Dendritic cell treated with granulocyte-macrophage colony-stimulating factor and Interleukin-4, amounts not matched to agents 40 ng/mL and 50 ng/mL, for 4 days (primary cell): Measurements from ENCODE around the gene DRP2.
"Not testable (repeated sequence)": the region's sequence is repeated elsewhere in the genome, so short reads cannot be mapped to it uniquely, and the experiment has no call there.

Source experiments
- H3K27ac Mint-ChIP-seq: one replicate; pipeline ENCODE4 v1.8.0; 2022; ENCODE audit warnings: mild to moderate bottlenecking, mixed read lengths
- H3K27me3 Mint-ChIP-seq: one replicate; pipeline ENCODE4 v1.8.0; 2022; ENCODE audit warnings: mild to moderate bottlenecking, mixed read lengths
- H3K36me3 Mint-ChIP-seq: one replicate; pipeline ENCODE4 v1.8.0; 2022; ENCODE audit warnings: low read depth, mixed read lengths
- H3K4me1 Mint-ChIP-seq: one replicate; pipeline ENCODE4 v1.8.0; 2022; ENCODE audit warnings: low read depth, mixed read lengths
- H3K4me3 Mint-ChIP-seq: one replicate; pipeline ENCODE4 v1.8.0; 2022; ENCODE audit warnings: mild to moderate bottlenecking, moderate library complexity, mixed read lengths
- H3K9me3 Mint-ChIP-seq: one replicate; pipeline ENCODE4 v1.8.0; 2022; ENCODE audit warnings: mixed read lengths
- intact Hi-C: fragments of 100-400 bp; cut with micrococcal nuclease; formaldehyde crosslinking; loops from one replicate; pipeline ENCODE4 v1.15.0; 2022

DRP2 gene, protein sequence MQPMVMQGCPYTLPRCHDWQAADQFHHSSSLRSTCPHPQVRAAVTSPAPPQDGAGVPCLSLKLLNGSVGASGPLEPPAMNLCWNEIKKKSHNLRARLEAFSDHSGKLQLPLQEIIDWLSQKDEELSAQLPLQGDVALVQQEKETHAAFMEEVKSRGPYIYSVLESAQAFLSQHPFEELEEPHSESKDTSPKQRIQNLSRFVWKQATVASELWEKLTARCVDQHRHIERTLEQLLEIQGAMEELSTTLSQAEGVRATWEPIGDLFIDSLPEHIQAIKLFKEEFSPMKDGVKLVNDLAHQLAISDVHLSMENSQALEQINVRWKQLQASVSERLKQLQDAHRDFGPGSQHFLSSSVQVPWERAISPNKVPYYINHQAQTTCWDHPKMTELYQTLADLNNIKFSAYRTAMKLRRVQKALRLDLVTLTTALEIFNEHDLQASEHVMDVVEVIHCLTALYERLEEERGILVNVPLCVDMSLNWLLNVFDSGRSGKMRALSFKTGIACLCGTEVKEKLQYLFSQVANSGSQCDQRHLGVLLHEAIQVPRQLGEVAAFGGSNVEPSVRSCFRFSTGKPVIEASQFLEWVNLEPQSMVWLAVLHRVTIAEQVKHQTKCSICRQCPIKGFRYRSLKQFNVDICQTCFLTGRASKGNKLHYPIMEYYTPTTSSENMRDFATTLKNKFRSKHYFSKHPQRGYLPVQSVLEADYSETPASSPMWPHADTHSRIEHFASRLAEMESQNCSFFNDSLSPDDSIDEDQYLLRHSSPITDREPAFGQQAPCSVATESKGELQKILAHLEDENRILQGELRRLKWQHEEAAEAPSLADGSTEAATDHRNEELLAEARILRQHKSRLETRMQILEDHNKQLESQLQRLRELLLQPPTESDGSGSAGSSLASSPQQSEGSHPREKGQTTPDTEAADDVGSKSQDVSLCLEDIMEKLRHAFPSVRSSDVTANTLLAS

DNA sequence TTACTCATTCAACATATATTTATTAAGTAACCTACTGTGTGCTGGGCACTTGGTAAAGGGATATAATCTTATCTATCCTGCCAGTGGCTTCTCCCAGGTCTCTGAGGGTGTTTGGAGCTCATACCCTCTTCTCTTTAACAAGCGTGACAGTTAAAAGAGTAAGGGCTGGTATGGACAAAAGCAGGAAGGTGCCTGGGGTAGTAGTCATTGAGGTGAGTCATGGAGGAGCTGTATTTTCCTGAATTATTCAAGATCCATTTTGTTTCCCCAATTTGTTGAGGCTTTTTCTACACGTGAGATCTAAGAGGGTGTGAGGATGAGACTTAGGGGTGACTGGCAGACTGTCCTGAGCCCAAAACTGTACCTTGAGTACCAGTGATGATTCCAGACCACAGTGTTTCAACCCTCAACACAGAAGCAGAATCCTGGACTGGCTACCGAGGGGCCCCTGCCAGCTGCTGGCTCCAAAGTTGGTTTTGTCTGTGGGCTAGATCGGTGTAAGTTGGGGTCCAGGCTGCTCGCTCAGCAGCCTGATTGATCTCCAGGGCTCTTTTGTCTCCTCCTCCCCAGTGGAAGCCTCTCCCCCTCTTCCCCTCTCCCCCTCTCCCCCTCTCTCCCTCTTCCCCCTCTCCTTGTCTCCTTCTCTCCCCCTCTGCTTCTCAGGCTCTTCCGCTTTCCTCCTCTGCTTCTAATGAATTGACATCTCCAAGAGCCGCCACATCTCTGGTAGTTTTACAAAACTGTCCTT, at the start of gene DRP2:
DRP2 (plus strand) TSS at position 671 of the 748 bp plus-strand sequence. CDS start 11,862 bp downstream, outside the sequence.
- H3K4me3 Mint-ChIP-seq = no peak within 1 kb of the TSS
- H3K27me3 Mint-ChIP-seq = peaks cover 6% of the 10 kb centered on the region
- H3K4me1 Mint-ChIP-seq = no peaks in the 10 kb centered on the region
- no peaks in the 10 kb centered on the region for H3K9me3 Mint-ChIP-seq
- H3K36me3 Mint-ChIP-seq = no peaks in the 10 kb centered on the region
- no peak within 1 kb of the TSS for H3K27ac Mint-ChIP-seq
- intact Hi-C loops = no loop called here

DNA sequence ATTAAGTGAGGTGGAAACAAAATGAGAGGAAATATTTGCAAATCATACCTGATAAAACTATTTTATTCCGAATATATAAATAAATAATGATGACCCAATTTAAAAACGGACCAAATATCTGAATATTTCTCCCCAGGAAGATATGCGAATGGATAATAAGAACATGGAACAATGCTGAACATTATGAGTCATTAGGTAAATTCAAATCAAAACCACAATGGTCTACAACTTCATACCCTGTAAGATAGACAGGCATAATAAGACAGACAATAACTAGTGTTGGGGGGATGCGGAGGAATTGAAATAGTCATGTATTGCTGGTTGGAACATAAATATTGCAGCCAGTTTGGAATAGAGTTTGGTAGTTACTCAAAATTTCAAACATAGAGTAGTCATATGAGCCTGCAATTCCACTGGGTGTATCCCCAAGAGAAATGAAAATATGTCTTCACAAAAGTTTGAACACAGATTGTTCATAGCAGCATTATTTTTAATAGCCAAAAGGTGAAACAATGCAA, 47.6 kb upstream of the DRP2 start:
- no peaks in the 10 kb centered on the region for H3K27me3 Mint-ChIP-seq
- H3K36me3 Mint-ChIP-seq = no peaks in the 10 kb centered on the region
- no peaks in the 10 kb centered on the region for H3K9me3 Mint-ChIP-seq
- intact Hi-C loops = no loop called here
- H3K4me1 Mint-ChIP-seq = no peaks in the 10 kb centered on the region
- H3K4me3 Mint-ChIP-seq = no peak overlapping the region
- H3K27ac Mint-ChIP-seq = no peak overlapping the region

- H3K4me1 Mint-ChIP-seq = no peaks in the 10 kb centered on the region
- no peaks in the 10 kb centered on the region for H3K27me3 Mint-ChIP-seq
- H3K27ac Mint-ChIP-seq = no peak overlapping the region
- no peaks in the 10 kb centered on the region for H3K36me3 Mint-ChIP-seq
- no peaks in the 10 kb centered on the region for H3K9me3 Mint-ChIP-seq
- no peak overlapping the region for H3K4me3 Mint-ChIP-seq
- intact Hi-C loops = no loop called here
Observed at GRCh38 chrX:101176439-101176838, 43.1 kb upstream of the DRP2 start.

- H3K4me3 Mint-ChIP-seq, H3K27me3 Mint-ChIP-seq, intact Hi-C loops, H3K27ac Mint-ChIP-seq, H3K4me1 Mint-ChIP-seq, H3K36me3 Mint-ChIP-seq, H3K9me3 Mint-ChIP-seq: not testable (repeated sequence)
Observed at GRCh38 chrX:101184876-101185275, 34.7 kb upstream of the DRP2 start.

DNA sequence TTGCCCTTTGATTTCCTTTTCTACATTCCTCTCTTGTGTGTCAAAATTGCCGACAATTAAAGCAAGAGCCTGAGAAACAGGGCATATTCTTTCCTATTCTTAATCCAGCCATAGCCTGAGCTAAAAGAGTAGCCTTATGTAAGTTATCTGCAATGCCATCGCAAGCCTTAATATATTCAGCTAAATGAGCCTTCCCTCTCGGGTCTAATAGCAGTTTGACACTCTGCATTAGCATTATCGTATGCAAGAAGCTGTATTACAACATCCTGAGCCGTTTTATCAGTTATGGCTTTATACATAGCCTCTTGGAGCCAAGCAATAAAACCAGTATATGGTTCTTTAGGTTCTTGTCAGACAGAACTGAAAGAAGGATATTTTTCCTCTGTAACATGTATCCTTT, 31.6 kb upstream of the DRP2 start:
- intact Hi-C loops, H3K27ac Mint-ChIP-seq, H3K9me3 Mint-ChIP-seq, H3K4me1 Mint-ChIP-seq, H3K36me3 Mint-ChIP-seq, H3K4me3 Mint-ChIP-seq: not testable (repeated sequence)
- H3K27me3 Mint-ChIP-seq = peaks cover 25% of the 10 kb centered on the region

DNA sequence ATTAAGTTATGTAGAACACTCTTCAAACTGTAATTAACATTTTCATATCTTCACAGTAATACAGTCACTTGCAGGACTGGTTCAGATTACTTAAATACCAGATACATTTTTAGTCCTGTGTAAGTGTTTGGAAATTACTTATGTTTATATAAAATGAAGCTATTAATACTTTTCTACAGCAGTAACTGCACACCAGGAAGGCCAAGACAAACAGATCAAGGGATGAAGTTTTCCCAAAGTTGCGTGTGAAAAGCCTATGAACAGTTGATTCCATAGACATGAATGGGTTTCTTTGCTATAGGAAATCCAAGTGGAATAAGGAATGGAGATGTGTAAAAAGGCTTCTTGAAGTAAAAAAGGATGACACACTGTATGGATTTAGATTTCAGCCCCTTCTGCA, 28.9 kb upstream of the DRP2 start:
- Mint-ChIP-seq H3K27me3 (peaks cover 25% of the 10 kb centered on the region), H3K9me3 (no peaks in the 10 kb centered on the region), H3K4me1 (no peaks in the 10 kb centered on the region), H3K36me3 (no peaks in the 10 kb centered on the region), H3K4me3 (no peak overlapping the region), H3K27ac (no peak overlapping the region)
- intact Hi-C loops = no loop called here

- Mint-ChIP-seq H3K4me3 (no peak overlapping the region), H3K27ac (no peak overlapping the region), H3K36me3 (no peaks in the 10 kb centered on the region), H3K4me1 (no peaks in the 10 kb centered on the region), H3K9me3 (no peaks in the 10 kb centered on the region), H3K27me3 (peaks cover 25% of the 10 kb centered on the region)
- intact Hi-C loops = no loop called here
Observed at GRCh38 chrX:101191217-101191750, 28.3 kb upstream of the DRP2 start.

- Mint-ChIP-seq H3K4me1 (no peaks in the 10 kb centered on the region), H3K27ac (no peak overlapping the region), H3K9me3 (no peaks in the 10 kb centered on the region), H3K36me3 (no peaks in the 10 kb centered on the region), H3K4me3 (no peak overlapping the region), H3K27me3 (peaks cover 14% of the 10 kb centered on the region)
- intact Hi-C loops = no loop called here
Observed at GRCh38 chrX:101195442-101196173, 24.0 kb upstream of the DRP2 start.

GRCh38 chrX:101203761-101204351, 15.7 kb upstream of the DRP2 start:
- Mint-ChIP-seq H3K4me3 (no peak overlapping the region), H3K27ac (no peak overlapping the region), H3K36me3 (no peaks in the 10 kb centered on the region), H3K4me1 (no peaks in the 10 kb centered on the region), H3K27me3 (no peaks in the 10 kb centered on the region), H3K9me3 (no peaks in the 10 kb centered on the region)
- intact Hi-C loops = no loop called here

GRCh38 chrX:101206471-101206870, 13.1 kb upstream of the DRP2 start:
- no peaks in the 10 kb centered on the region for H3K27me3 Mint-ChIP-seq
- intact Hi-C loops = no loop called here
- H3K27ac Mint-ChIP-seq = no peak overlapping the region
- no peaks in the 10 kb centered on the region for H3K36me3 Mint-ChIP-seq
- no peaks in the 10 kb centered on the region for H3K4me1 Mint-ChIP-seq
- no peak overlapping the region for H3K4me3 Mint-ChIP-seq
- no peaks in the 10 kb centered on the region for H3K9me3 Mint-ChIP-seq

- H3K27me3 Mint-ChIP-seq = no peaks in the 10 kb centered on the region
- no peaks in the 10 kb centered on the region for H3K9me3 Mint-ChIP-seq
- H3K27ac Mint-ChIP-seq = no peak overlapping the region
- H3K4me3 Mint-ChIP-seq = no peak overlapping the region
- H3K4me1 Mint-ChIP-seq = no peaks in the 10 kb centered on the region
- no peaks in the 10 kb centered on the region for H3K36me3 Mint-ChIP-seq
- intact Hi-C loops = no loop called here
Observed at GRCh38 chrX:101208152-101208905, 11.3 kb upstream of the DRP2 start.

DNA sequence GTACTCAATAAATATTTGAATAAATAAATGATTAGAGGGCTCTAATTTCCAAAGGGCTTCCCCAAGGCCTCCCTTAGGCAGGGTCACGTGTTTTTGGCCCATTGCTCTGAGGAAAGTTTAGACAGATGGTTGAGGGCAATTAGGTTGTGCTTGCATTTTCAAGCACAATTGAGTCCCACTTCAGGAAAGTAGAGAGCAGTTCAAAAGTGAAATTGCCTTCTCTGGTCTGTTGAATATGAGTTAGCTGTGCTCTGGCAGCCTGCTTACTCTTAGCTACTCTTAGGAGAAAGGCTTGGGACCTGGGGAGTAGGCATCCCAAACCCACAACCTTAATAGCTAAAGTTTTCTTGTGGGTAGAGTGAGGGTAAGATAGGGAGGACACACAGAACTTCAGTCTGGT, 9.0 kb upstream of the DRP2 start:
- Mint-ChIP-seq H3K9me3 (no peaks in the 10 kb centered on the region), H3K36me3 (no peaks in the 10 kb centered on the region), H3K27ac (no peak overlapping the region), H3K27me3 (no peaks in the 10 kb centered on the region), H3K4me1 (no peaks in the 10 kb centered on the region), H3K4me3 (no peak overlapping the region)
- intact Hi-C loops = no loop called here
